Stimulated activated memory B cell treated with anti-CD40 and anti-IgM and Interleukin-4, amounts not matched to agents 10 μg/mL and 1 μg/mL and 100 μg/mL, for 72 hours (primary cell): ENCODE results near the gene DLK1.

Experiments used
- ATAC-seq: fragments of 150-1000 bp; cut with Tn5 transposase; 2 replicates; pipeline ENCODE4 v1.10.0; 2021
- H3K27ac Mint-ChIP-seq: one replicate; pipeline ENCODE4 v1.8.0; 2022; ENCODE audit warnings: mild to moderate bottlenecking, mixed read lengths
- H3K27me3 Mint-ChIP-seq: one replicate; pipeline ENCODE4 v1.8.0; 2022; ENCODE audit warnings: mixed read lengths
- H3K36me3 Mint-ChIP-seq: one replicate; pipeline ENCODE4 v1.8.0; 2022; ENCODE audit warnings: mixed read lengths
- H3K4me1 Mint-ChIP-seq: one replicate; pipeline ENCODE4 v1.8.0; 2022; ENCODE audit warnings: mixed read lengths
- H3K4me3 Mint-ChIP-seq: one replicate; pipeline ENCODE4 v1.8.0; 2022; ENCODE audit warnings: mild to moderate bottlenecking, moderate library complexity, mixed read lengths
- H3K9me3 Mint-ChIP-seq: one replicate; pipeline ENCODE4 v1.8.0; 2022; ENCODE audit warnings: mixed read lengths

DLK1 gene

GRCh38 chr14:100688598-100689461 lies 37.9 kb upstream of the DLK1 start:
- H3K27me3 Mint-ChIP-seq: peaks cover 39% of the 10 kb centered on the region
- no peak overlapping the region for H3K27ac Mint-ChIP-seq
- H3K9me3 Mint-ChIP-seq: no peaks in the 10 kb centered on the region
- H3K36me3 Mint-ChIP-seq: no peaks in the 10 kb centered on the region
- H3K4me1 Mint-ChIP-seq: no peaks in the 10 kb centered on the region
- no peak for ATAC-seq
- no peak overlapping the region for H3K4me3 Mint-ChIP-seq

GRCh38 chr14:100690672-100691071 lies 36.0 kb upstream of the DLK1 start:
- Mint-ChIP-seq H3K36me3 (no peaks in the 10 kb centered on the region), H3K4me1 (no peaks in the 10 kb centered on the region), H3K4me3 (no peak overlapping the region), H3K9me3 (no peaks in the 10 kb centered on the region), H3K27ac (no peak overlapping the region), H3K27me3 (peaks cover 55% of the 10 kb centered on the region)
- no peak for ATAC-seq

DNA sequence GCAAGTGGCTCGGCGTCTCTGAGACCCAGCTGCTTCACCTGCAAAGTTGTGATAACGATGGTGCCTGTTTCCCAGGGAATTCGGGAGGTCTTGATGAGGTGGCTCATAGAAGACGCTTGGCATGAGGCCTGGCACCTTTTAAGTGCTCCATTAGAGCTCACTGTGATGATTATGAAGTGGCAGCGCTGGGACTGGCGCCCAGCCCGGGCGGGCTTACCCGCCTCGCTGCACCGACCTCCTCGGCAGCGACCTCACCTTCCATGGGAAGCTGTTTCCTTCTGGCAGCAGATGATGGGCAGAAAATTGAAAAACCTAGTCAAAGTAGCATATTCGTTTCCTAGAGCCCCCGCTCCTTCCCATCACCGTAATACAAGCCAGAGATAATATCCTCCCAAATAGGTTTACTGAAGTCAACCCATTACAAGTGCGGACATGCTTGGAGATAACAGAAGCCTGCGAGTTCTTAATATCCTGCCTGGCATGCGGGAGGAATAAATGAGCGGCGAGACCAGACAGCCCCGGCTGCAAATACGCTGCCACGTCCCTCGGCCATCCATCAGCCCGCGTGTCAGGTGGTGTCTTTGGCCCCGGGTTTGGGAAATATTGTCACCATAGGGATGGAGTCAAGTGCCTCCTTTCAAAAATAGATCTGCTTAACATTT lies 35.2 kb upstream of the DLK1 start:
- Mint-ChIP-seq H3K4me1 (no peaks in the 10 kb centered on the region), H3K27me3 (peaks cover 64% of the 10 kb centered on the region), H3K9me3 (no peaks in the 10 kb centered on the region), H3K36me3 (no peaks in the 10 kb centered on the region), H3K4me3 (no peak overlapping the region), H3K27ac (no peak overlapping the region)
- ATAC-seq: no peak

DNA sequence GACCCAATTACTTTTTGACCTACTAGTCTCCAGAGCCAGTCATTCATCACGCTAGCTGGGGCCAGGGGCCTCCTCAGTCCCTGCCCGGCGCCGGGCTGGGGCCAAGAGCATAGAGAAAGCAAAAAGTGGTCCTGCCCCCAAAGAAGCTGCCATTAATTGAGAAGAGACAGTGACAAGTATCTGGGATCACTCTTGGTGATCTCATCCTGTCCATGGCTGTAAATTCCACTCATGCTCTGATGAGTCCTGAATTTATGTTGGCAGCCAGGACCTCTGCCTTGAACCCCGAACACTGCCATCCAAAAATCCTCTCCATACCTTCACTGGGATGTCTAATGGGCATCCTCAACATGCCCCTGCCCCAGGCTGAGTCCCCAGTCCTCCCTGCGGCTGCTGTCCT lies 34.4 kb upstream of the DLK1 start:
- Mint-ChIP-seq H3K27ac (no peak overlapping the region), H3K36me3 (no peaks in the 10 kb centered on the region), H3K4me3 (no peak overlapping the region), H3K4me1 (no peaks in the 10 kb centered on the region), H3K9me3 (no peaks in the 10 kb centered on the region), H3K27me3 (peaks cover 67% of the 10 kb centered on the region)
- no peak for ATAC-seq

DNA sequence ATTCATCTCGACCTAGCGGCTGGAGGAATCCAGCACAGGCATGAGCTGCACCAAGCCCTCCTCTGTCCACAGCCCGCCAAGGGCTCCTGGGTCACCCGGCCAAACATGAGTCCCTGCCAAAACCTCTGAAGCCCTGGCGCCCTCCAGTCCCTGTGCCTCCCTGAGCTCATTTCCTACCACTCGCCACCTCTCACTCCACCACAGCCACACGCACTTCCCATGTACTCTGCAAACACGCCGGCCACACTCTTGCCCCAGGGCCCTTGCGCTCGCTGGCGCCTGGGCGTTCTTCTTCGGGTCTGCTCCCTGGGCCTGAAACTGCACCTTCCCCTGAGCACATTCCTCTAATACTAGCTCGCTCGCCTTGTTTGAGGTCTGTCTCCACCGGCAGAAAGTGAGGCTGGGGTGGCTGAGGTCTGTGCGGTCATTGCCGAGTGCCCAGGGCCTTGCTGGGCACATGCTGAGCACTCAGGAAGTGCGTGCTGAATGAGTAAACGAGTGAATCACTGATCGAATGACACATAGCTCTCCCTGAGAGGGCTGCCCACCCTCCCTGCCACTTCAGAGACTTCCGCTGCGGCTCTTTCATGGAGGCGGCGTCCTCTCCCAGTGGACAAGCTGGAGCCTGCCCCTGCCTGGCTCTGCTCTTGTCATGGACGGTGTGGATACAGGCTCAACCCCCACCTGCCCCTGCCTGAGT lies 33.7 kb upstream of the DLK1 start:
- no peaks in the 10 kb centered on the region for H3K9me3 Mint-ChIP-seq
- no peak overlapping the region for H3K27ac Mint-ChIP-seq

DNA sequence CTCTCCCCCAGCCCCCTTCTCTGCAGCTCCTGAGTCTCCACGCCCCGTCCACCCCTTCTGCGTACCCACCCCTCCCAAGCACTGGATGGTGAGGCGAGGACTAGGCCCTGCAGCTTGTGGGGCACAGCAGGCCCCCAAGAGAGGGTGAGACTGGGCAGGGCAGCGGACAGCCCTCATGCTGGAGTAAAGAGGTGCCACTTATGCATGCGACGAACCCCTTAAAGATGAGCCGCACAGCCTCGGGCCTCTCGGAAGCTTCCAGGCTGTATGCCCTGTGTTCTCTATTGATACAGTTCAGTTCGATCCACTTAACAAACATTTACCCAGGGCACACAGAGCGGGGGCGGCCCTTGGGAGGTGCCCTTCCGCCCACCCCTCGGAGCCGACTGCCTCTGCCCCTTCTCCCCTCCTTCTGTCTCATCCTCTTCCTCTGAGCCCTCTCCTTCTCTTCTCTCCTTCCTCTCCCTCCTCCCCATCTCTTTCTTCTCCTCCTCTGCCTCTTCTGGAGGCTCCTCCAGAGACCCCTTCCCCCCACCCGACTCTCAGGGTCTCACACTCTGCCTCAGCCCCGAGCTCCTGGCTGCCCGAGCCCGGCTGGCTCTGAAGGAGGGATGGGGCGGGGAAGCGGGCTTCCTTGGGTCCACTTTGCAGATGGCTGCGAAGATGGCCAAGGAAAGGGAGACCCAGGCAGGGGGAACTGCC lies 32.7 kb upstream of the DLK1 start:
- ATAC-seq: peak; percentile 14
- H3K9me3 Mint-ChIP-seq: no peaks in the 10 kb centered on the region
- peaks cover 70% of the 10 kb centered on the region for H3K27me3 Mint-ChIP-seq

More for the DNA sequence above, 33.7 kb upstream of the DLK1 start:
- Mint-ChIP-seq H3K4me3 (no peak overlapping the region), H3K4me1 (no peaks in the 10 kb centered on the region), H3K36me3 (no peaks in the 10 kb centered on the region), H3K27me3 (peaks cover 67% of the 10 kb centered on the region)
- ATAC-seq: no peak

GRCh38 chr14:100694579-100695422 lies 31.9 kb upstream of the DLK1 start:
- Mint-ChIP-seq H3K9me3 (peaks cover 2% of the 10 kb centered on the region), H3K27ac (no peak overlapping the region), H3K36me3 (no peaks in the 10 kb centered on the region), H3K4me1 (no peaks in the 10 kb centered on the region), H3K4me3 (no peak overlapping the region), H3K27me3 (peaks cover 68% of the 10 kb centered on the region)
- ATAC-seq: no peak

More for the DNA sequence above, 32.7 kb upstream of the DLK1 start:
- H3K4me1 Mint-ChIP-seq: no peaks in the 10 kb centered on the region
- H3K4me3 Mint-ChIP-seq: no peak overlapping the region
- H3K36me3 Mint-ChIP-seq: no peaks in the 10 kb centered on the region
- no peak overlapping the region for H3K27ac Mint-ChIP-seq

- no peak overlapping the region for H3K27ac Mint-ChIP-seq
- no peak overlapping the region for H3K4me3 Mint-ChIP-seq
- H3K9me3 Mint-ChIP-seq: peaks cover 2% of the 10 kb centered on the region
- peaks cover 64% of the 10 kb centered on the region for H3K27me3 Mint-ChIP-seq
- no peaks in the 10 kb centered on the region for H3K4me1 Mint-ChIP-seq
- ATAC-seq: no peak
- no peaks in the 10 kb centered on the region for H3K36me3 Mint-ChIP-seq
Measured at GRCh38 chr14:100695423-100695738, 31.3 kb upstream of the DLK1 start.

DNA sequence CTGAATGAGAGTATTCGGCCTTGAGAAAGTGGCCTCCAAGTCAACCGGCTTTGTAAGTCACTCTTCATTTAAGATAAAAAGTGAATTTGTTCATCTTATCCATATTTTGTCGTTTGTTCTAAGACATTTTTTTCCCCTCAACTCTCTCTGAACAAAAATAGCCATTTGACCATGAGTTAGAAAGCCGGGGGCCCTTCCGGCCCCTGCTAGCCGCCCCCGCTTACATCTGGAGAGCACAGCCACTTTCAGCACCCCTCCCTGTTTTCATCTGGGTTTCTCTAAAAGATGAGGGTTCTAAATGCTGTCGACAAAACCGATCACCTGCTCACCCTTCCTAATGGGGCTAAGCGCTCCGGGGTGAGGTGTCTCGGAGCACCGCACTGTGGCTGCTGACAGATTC lies 30.7 kb upstream of the DLK1 start:
- Mint-ChIP-seq H3K27ac (no peak overlapping the region), H3K4me1 (no peaks in the 10 kb centered on the region), H3K36me3 (no peaks in the 10 kb centered on the region), H3K4me3 (no peak overlapping the region), H3K27me3 (peaks cover 64% of the 10 kb centered on the region), H3K9me3 (peaks cover 2% of the 10 kb centered on the region)
- no peak for ATAC-seq

DNA sequence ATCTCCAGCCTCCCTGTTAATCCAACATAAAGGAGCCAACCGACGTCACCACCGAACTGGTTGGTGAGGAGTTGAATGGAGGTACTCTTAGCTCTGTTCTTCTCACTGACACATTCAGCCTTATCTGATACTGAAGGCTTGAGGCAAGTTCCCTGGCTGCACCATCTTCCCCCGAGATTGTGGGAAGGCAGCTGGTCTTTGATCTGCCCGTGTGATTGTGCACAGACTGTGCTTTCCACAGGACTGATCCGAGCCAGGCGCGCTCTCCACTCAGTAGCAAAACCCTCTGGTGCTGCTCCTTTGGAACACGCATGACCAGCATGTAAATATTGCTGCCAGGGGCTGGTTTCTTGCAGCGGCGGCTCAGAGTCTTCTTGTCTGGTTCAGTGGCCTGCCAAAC lies 30.1 kb upstream of the DLK1 start:
- peaks cover 2% of the 10 kb centered on the region for H3K9me3 Mint-ChIP-seq
- no peaks in the 10 kb centered on the region for H3K4me1 Mint-ChIP-seq
- peaks cover 68% of the 10 kb centered on the region for H3K27me3 Mint-ChIP-seq
- ATAC-seq: no peak
- H3K27ac Mint-ChIP-seq: no peak overlapping the region
- H3K36me3 Mint-ChIP-seq: no peaks in the 10 kb centered on the region
- no peak overlapping the region for H3K4me3 Mint-ChIP-seq

DNA sequence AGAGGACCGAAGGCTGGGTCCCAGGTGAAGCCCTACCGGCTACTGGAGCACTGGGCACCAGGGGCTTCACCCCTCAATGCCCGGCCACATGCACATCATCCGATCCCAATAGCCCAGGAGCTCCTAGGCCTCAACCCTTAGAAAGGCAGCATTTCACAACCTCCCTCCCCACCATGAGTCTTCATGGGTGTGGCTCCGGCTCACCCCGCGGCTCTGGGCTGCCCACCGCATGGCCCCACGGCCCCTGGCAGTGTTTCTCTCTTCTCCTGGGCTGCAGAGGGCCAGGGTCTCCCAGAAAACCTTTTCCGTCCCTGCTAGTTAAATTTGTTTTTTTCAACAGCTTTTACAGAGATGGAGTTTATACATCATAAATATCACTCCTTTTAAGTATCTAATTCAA lies 28.6 kb upstream of the DLK1 start:
- Mint-ChIP-seq H3K4me1 (no peaks in the 10 kb centered on the region), H3K27me3 (peaks cover 57% of the 10 kb centered on the region), H3K4me3 (no peak overlapping the region), H3K9me3 (peaks cover 2% of the 10 kb centered on the region), H3K36me3 (no peaks in the 10 kb centered on the region), H3K27ac (no peak overlapping the region)
- no peak for ATAC-seq

DNA sequence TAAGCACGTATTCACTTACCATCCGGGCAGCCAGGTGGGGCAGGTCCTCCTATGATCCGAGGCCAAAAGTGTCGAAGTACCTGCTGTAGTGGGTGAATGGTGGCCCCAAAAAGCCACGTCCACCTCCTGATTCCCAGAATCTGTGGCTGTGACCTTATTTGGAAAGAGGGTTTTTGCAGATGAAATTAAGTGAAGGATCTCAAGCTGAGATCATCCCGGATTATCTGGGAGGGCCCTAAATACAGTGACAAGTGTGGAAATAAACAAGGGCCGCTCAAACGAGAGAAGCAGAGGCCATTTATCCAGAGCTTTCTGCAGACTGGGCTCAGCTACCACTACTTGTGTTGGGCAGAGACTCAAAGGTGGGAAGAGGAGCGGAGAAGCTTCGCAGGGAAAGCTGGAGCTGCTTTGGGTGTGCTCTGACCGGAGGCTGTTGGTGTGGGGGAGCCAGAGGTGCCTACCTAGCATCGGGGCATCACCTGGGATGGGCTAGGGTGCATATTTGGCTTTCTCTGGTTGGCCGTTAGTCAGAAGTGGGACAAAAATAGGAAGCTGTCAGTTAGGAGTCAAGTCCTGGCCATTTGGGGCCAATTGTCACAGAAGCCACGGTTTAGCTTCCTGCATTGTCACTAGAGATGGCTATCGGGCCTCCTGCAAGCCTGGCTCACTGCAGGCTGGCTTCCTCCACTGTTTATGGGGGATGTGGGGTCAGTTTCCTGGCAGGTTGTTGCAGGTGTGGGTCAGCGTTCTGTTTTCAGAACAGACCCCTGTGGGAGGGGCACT lies 27.8 kb upstream of the DLK1 start:
- H3K9me3 Mint-ChIP-seq: peaks cover 2% of the 10 kb centered on the region
- no peak for ATAC-seq
- H3K36me3 Mint-ChIP-seq: no peaks in the 10 kb centered on the region
- H3K4me3 Mint-ChIP-seq: no peak overlapping the region
- H3K4me1 Mint-ChIP-seq: no peaks in the 10 kb centered on the region
- no peak overlapping the region for H3K27ac Mint-ChIP-seq
- peaks cover 49% of the 10 kb centered on the region for H3K27me3 Mint-ChIP-seq

GRCh38 chr14:100701314-100701713 lies 25.4 kb upstream of the DLK1 start:
- ATAC-seq: no peak
- no peaks in the 10 kb centered on the region for H3K36me3 Mint-ChIP-seq
- H3K4me1 Mint-ChIP-seq: no peaks in the 10 kb centered on the region
- H3K27me3 Mint-ChIP-seq: peaks cover 26% of the 10 kb centered on the region
- H3K4me3 Mint-ChIP-seq: no peak overlapping the region
- H3K9me3 Mint-ChIP-seq: peaks cover 2% of the 10 kb centered on the region
- no peak overlapping the region for H3K27ac Mint-ChIP-seq

DNA sequence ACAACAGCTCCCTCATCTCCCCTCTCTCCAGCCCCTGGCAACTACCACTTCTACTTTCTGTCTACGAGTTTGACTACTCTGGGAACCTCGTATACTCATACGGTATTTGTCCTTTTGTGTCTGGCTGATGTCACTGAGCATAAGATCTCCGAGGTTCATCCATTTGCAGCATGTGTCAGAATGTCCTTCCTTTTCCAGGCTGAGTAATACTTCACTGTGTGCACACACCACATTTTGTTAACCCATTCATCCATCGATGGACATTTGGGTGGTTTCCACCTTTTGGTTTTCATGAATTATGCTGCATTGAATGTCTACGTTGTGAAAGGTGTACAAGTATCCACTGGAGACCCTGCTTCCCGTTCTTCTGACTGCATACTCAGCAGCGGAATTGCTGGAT lies 24.1 kb upstream of the DLK1 start:
- no peak overlapping the region for H3K4me3 Mint-ChIP-seq
- H3K27ac Mint-ChIP-seq: no peak overlapping the region
- ATAC-seq: no peak
- no peaks in the 10 kb centered on the region for H3K36me3 Mint-ChIP-seq
- H3K27me3 Mint-ChIP-seq: peaks cover 21% of the 10 kb centered on the region
- peaks cover 8% of the 10 kb centered on the region for H3K9me3 Mint-ChIP-seq
- H3K4me1 Mint-ChIP-seq: no peaks in the 10 kb centered on the region
